Effector memory CD8-positive, alpha-beta T cell (primary cell): ENCODE results near the gene CAMTA1.
"Not testable (repeated sequence)": the region's sequence is repeated elsewhere in the genome, so short reads cannot be mapped to it uniquely, and the experiment has no call there.

Experiments used
- ATAC-seq: fragments of 150-1000 bp; cut with Tn5 transposase; replicated peaks from 2 replicates; pipeline ENCODE4 v1.10.0; 2021; ENCODE audit warnings: mild to moderate bottlenecking, moderate library complexity
- DNase-seq, 3 experiments: peaks; one replicate each; pipeline ENCODE4 v3.0.0; 2021
- H3K27ac Mint-ChIP-seq, 2 donors: one replicate each; pipeline ENCODE4 v1.8.0; 2022; ENCODE audit warnings: mild to moderate bottlenecking in 2 of 2, mixed read lengths in 2 of 2, moderate library complexity in 2 of 2
- H3K27me3 Mint-ChIP-seq, 2 donors: one replicate each; pipeline ENCODE4 v1.8.0; 2022; ENCODE audit warnings: mixed read lengths in 2 of 2
- H3K36me3 Mint-ChIP-seq: one replicate; pipeline ENCODE4 v1.8.0; 2022; ENCODE audit warnings: mild to moderate bottlenecking, moderate library complexity, mixed read lengths; ENCODE audit not compliant: insufficient read depth
- H3K4me1 Mint-ChIP-seq, 2 donors: one replicate each; pipeline ENCODE4 v1.8.0; 2022; ENCODE audit warnings: low read depth in 2 of 2, mixed read lengths in 2 of 2
- H3K4me3 Mint-ChIP-seq, 2 donors: one replicate each; pipeline ENCODE4 v1.8.0; 2022; ENCODE audit warnings: mild to moderate bottlenecking in 2 of 2, mixed read lengths in 2 of 2, moderate library complexity in 2 of 2
- H3K9me3 Mint-ChIP-seq, 2 donors: one replicate each; pipeline ENCODE4 v1.8.0; 2022; ENCODE audit warnings: mixed read lengths in 2 of 2

CAMTA1 gene

DNA sequence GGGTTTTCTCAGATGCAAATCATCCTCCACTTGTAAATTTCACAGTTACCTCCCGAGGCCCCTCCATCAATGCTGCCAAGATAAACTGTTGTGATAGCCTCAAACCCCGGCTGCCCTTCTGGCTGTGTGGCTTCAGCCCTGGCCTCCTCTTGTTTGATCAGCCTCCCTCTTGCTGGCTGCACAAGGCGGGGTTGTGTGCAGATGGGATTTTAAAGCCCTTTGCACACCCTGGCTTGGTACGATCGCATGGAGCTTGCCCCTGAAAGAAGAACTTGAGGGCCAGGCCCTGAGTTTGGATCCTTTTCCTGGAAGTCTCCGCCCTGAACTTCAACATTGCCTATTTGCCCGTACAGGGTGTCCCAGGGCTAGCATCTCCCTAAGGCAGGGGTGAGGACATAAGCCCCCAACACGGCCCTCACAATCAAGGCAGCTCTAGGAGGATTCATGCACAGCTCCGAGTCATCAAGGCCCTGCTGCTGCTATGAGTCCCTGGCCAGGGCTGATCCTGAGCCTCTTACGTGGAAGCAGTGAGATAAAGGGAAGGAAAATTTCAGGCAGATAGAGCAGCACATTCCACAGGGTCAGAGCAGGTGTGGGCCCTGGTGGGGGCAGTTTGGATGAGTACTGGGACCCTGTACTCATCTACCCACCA lies 804.6 kb downstream of the CAMTA1 start:
- no peaks in the 10 kb centered on the region for H3K9me3 Mint-ChIP-seq
- ATAC-seq (no peak), DNase-seq (no peak)
- H3K4me1 Mint-ChIP-seq = no peaks in the 10 kb centered on the region
- no peak overlapping the region for H3K27ac Mint-ChIP-seq
- H3K36me3 Mint-ChIP-seq = no peaks in the 10 kb centered on the region
- H3K27me3 Mint-ChIP-seq = peaks cover 7 to 41% of the 10 kb centered on the region in 2 donors
- H3K4me3 Mint-ChIP-seq = no peak overlapping the region

- no peaks in the 10 kb centered on the region for H3K4me1 Mint-ChIP-seq
- H3K27me3 Mint-ChIP-seq = peaks cover 7 to 36% of the 10 kb centered on the region in 2 donors
- DNase-seq (no peak), ATAC-seq (no peak)
- H3K36me3 Mint-ChIP-seq = no peaks in the 10 kb centered on the region
- no peak overlapping the region for H3K27ac Mint-ChIP-seq
- H3K9me3 Mint-ChIP-seq = no peaks in the 10 kb centered on the region
- H3K4me3 Mint-ChIP-seq = no peak overlapping the region
Observed at GRCh38 chr1:7590426-7590790, 805.2 kb downstream of the CAMTA1 start.

DNA sequence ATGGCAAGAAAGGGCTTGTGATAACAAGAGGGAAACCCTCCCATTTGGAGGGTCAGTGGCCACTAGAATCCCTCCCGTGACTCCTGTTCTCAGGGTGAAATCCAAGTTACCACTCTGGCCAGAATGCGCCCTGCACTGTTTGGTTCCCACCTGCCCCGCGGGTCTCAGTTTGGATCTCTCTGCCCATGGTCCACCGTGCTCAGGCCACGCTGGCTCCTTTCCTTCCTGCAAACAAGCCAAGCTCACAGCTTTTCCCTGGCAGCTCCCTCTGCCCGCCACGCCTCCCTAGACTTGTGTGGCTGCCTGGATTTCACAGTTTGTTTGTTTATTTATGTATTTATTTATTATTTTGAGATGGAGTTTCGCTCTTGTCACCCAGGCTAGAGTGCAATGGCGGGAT lies 806.3 kb downstream of the CAMTA1 start:
- no peak for DNase-seq
- no peak for ATAC-seq
- no peak overlapping the region for H3K4me3 Mint-ChIP-seq
- no peak overlapping the region for H3K27ac Mint-ChIP-seq
- no peaks in the 10 kb centered on the region for H3K9me3 Mint-ChIP-seq
- H3K27me3 Mint-ChIP-seq = peaks cover 7 to 36% of the 10 kb centered on the region in 2 donors
- no peaks in the 10 kb centered on the region for H3K4me1 Mint-ChIP-seq
- no peaks in the 10 kb centered on the region for H3K36me3 Mint-ChIP-seq

GRCh38 chr1:7592120-7592798 lies 807.0 kb downstream of the CAMTA1 start:
- H3K9me3 Mint-ChIP-seq = no peaks in the 10 kb centered on the region
- no peak for ATAC-seq
- H3K27ac Mint-ChIP-seq = no peak overlapping the region
- peaks cover 7 to 38% of the 10 kb centered on the region in 2 donors for H3K27me3 Mint-ChIP-seq
- no peaks in the 10 kb centered on the region for H3K4me1 Mint-ChIP-seq
- no peak for DNase-seq
- no peaks in the 10 kb centered on the region for H3K36me3 Mint-ChIP-seq
- no peak overlapping the region for H3K4me3 Mint-ChIP-seq

- no peaks in the 10 kb centered on the region for H3K4me1 Mint-ChIP-seq
- no peak overlapping the region for H3K27ac Mint-ChIP-seq
- peaks cover 0 to 2% of the 10 kb centered on the region in 2 donors for H3K9me3 Mint-ChIP-seq
- no peak overlapping the region for H3K4me3 Mint-ChIP-seq
- no peaks in the 10 kb centered on the region for H3K36me3 Mint-ChIP-seq
- no peak for DNase-seq
- peaks cover 7 to 27% of the 10 kb centered on the region in 2 donors for H3K27me3 Mint-ChIP-seq
- no peak for ATAC-seq
Observed at GRCh38 chr1:7594002-7594713, 808.9 kb downstream of the CAMTA1 start.

DNA sequence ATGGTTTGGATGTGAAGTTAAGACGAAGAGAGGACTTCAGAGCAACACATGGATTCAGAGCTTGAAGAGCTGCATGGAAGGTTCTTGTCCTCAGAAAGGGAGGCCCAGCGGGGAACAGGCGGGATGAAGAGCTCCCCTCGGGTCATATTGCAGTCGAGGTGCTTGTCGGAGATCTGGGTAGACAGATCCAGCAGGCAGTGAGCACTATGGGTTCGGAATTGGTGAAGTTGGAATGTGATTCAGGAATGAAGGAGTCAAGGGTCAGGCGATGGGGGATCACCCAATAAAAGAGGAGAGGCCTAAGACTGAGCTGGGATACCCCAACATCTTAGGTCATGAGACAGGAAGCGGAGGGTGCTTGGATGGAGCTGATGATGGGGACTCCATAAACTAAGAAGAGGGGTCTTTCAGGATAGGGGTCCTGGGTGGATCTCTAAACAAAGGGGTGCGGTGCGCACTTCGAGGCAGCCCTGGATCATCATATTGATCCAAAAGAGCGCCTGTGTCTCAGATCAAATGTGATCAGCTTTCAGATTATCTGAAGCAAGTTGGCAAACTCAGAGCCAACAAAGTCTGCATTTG lies 809.6 kb downstream of the CAMTA1 start:
- no peak for DNase-seq
- H3K4me1 Mint-ChIP-seq = no peaks in the 10 kb centered on the region
- no peak overlapping the region for H3K27ac Mint-ChIP-seq

GRCh38 chr1:7595336-7595735 lies 810.1 kb downstream of the CAMTA1 start:
- H3K9me3 Mint-ChIP-seq = peaks cover 0 to 7% of the 10 kb centered on the region in 2 donors
- ATAC-seq (no peak), DNase-seq (no peak)
- no peaks in the 10 kb centered on the region for H3K4me1 Mint-ChIP-seq
- H3K27ac Mint-ChIP-seq = no peak overlapping the region
- peaks cover 7 to 27% of the 10 kb centered on the region in 2 donors for H3K27me3 Mint-ChIP-seq
- no peak overlapping the region for H3K4me3 Mint-ChIP-seq
- no peaks in the 10 kb centered on the region for H3K36me3 Mint-ChIP-seq

More for the DNA sequence above, 809.6 kb downstream of the CAMTA1 start:
- no peak for ATAC-seq
- peaks cover 0 to 7% of the 10 kb centered on the region in 2 donors for H3K9me3 Mint-ChIP-seq
- peaks cover 7 to 27% of the 10 kb centered on the region in 2 donors for H3K27me3 Mint-ChIP-seq
- no peak overlapping the region for H3K4me3 Mint-ChIP-seq
- H3K36me3 Mint-ChIP-seq = no peaks in the 10 kb centered on the region

GRCh38 chr1:7596126-7596965 lies 811.1 kb downstream of the CAMTA1 start:
- Mint-ChIP-seq H3K4me1 (no peaks in the 10 kb centered on the region), H3K36me3 (no peaks in the 10 kb centered on the region), H3K4me3 (no peak overlapping the region), H3K9me3 (peaks cover 0 to 7% of the 10 kb centered on the region in 2 donors), H3K27ac (no peak overlapping the region), H3K27me3 (peaks cover 7 to 27% of the 10 kb centered on the region in 2 donors)
- DNase-seq = no peak
- ATAC-seq = no peak

DNA sequence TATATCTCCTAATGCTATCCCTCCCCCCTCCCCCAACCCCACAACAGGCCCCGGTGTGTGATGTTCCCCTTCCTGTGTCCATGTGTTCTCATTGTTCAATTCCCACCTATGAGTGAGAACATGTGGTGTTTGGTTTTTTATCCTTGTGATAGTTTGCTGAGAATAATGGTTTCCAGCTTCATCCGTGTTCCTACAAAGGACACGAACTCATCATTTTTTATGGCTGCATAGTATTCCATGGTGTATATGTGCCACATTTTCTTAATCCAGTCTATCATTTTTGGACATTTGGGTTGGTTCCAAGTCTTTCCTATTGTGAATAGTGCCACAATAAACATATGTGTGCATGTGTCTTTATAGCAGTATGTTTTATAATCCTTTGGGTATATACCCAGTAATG lies 812.8 kb downstream of the CAMTA1 start:
- H3K36me3 Mint-ChIP-seq, H3K9me3 Mint-ChIP-seq, ATAC-seq, H3K4me3 Mint-ChIP-seq, DNase-seq, H3K27ac Mint-ChIP-seq, H3K4me1 Mint-ChIP-seq: not testable (repeated sequence)
- peaks cover 0 to 24% of the 10 kb centered on the region in 2 donors for H3K27me3 Mint-ChIP-seq

DNA sequence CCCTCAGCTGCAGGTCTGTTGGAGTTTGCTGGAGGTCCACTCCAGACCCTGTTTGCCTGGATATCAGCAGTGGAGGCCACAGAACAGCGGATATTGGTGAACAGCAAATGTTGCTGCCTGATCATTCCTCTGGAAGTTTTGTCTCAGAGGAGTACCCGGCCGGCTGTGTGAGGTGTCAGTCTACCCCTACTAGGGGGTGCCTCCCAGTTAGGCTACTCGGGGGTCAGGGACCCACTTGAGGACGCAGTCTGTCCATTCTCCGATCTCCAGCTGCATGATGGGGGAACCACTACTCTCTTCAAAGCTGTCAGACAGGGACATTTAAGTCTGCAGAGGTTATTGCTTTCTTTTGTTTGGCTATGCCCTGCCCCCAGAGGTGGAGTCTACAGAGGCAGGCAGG lies 819.7 kb downstream of the CAMTA1 start:
- H3K9me3 Mint-ChIP-seq, H3K4me3 Mint-ChIP-seq, H3K27ac Mint-ChIP-seq, DNase-seq, H3K4me1 Mint-ChIP-seq, ATAC-seq, H3K36me3 Mint-ChIP-seq: not testable (repeated sequence)
- peaks cover 36 to 74% of the 10 kb centered on the region in 2 donors for H3K27me3 Mint-ChIP-seq

- H3K4me3 Mint-ChIP-seq = no peak overlapping the region
- no peaks in the 10 kb centered on the region for H3K36me3 Mint-ChIP-seq
- H3K27me3 Mint-ChIP-seq = peaks cover 38 to 86% of the 10 kb centered on the region in 2 donors
Observed at GRCh38 chr1:7606096-7606495, 820.8 kb downstream of the CAMTA1 start.

DNA sequence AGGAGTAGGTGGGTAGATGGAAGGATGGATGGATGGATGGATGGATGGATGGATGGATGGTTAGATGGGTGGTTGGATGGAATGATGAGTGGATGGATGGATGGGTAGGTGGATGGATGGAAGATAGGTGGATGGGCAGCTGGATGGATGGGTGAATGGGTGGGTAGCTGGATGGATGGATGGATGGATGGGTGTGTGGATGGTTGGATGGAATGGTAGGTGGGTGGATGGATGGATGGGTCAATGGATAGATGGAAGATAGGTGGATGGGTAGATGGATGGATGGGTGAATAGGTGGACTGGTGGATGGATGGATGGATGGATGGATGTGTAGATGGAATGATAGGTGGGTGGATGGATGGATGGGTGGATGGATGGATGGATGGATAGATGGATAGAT lies 821.8 kb downstream of the CAMTA1 start:
- ATAC-seq = no peak
- no peak overlapping the region for H3K27ac Mint-ChIP-seq
- peaks cover 41 to 91% of the 10 kb centered on the region in 2 donors for H3K27me3 Mint-ChIP-seq
- no peak for DNase-seq
- no peaks in the 10 kb centered on the region for H3K36me3 Mint-ChIP-seq
- no peaks in the 10 kb centered on the region for H3K9me3 Mint-ChIP-seq
- no peaks in the 10 kb centered on the region for H3K4me1 Mint-ChIP-seq
- no peak overlapping the region for H3K4me3 Mint-ChIP-seq

More at GRCh38 chr1:7606096-7606495, 820.8 kb downstream of the CAMTA1 start:
- DNase-seq (no peak), ATAC-seq (no peak)
- H3K4me1 Mint-ChIP-seq = no peaks in the 10 kb centered on the region
- no peak overlapping the region for H3K27ac Mint-ChIP-seq
- no peaks in the 10 kb centered on the region for H3K9me3 Mint-ChIP-seq
